ENCODE data around the gene SLC38A10. TPM values are rescaled to one million over a fixed set of nuclear protein-coding genes. Genes with fewer than 3 reads are reported as not detected.

The SLC38A10 gene
- 5.0 and 13.6 TPM in 2 replicates for polyA plus RNA-seq

GRCh38 chr17:81295031-81295675, at the start of gene SLC38A10:
TSS of gene SLC38A10 (minus strand) at chr17:81295307. CDS start at chr17:81294921, 386 bp downstream.

GRCh38 chr17:81238815-81239713, 56.0 kb downstream of the SLC38A10 start, which contains the start of the genes NDUFAF8 and TEPSIN:
TSS of gene NDUFAF8 (plus strand) at chr17:81239318. CDS start at chr17:81239364, 46 bp downstream.
TSS of gene TEPSIN (minus strand) at chr17:81239055. CDS start at chr17:81239033, 22 bp downstream.

GRCh38 chr17:81222906-81223761, 72.0 kb downstream of the SLC38A10 start, which contains the start of gene CEP131:
TSS of gene CEP131 (minus strand) at chr17:81222965. CDS start at chr17:81220056, 2,909 bp downstream.

Other genes starting within 250 kb of the SLC38A10 start
- not detected in 2 replicates for gene PVALEF, start 129.8 kb downstream of the SLC38A10 start, polyA plus RNA-seq
- gene AATK, start 129.1 kb downstream of the SLC38A10 start, polyA plus RNA-seq = 0.48 and 0.56 TPM in 2 replicates
- gene CEP131, start 72.3 kb downstream of the SLC38A10 start, polyA plus RNA-seq = 0.36 TPM in 1 of 2 replicates, not detected in the other
- gene TEPSIN, start 56.3 kb downstream of the SLC38A10 start, polyA plus RNA-seq = 0.42 and 2.8 TPM in 2 replicates
- 33.9 and 55.0 TPM in 2 replicates for gene NDUFAF8, start 56.0 kb downstream of the SLC38A10 start, polyA plus RNA-seq
- 0.16 and 1.4 TPM in 2 replicates for gene BAHCC1, start 100.2 kb upstream of the SLC38A10 start, polyA plus RNA-seq
- 738 and 768 TPM in 2 replicates for gene ACTG1, start 217.5 kb upstream of the SLC38A10 start, polyA plus RNA-seq
- gene FSCN2, start 233.1 kb upstream of the SLC38A10 start, polyA plus RNA-seq = not detected in 2 replicates

All from Purkinje cell (primary cell).